IMR-90 (cell line): Measurements from ENCODE around the gene NUP210.

Experiments used
- CTCF ChIP-seq: conservative IDR thresholded peaks from 2 replicates; pipeline ENCODE4 v1.5.1; 2012; ENCODE audit warnings: mild to moderate bottlenecking, low read depth, low read length, improper control_type of control experiment
- MXI1 ChIP-seq: IDR thresholded peaks from 2 replicates; pipeline ENCODE4 v1.6.1; 2012; ENCODE audit warnings: low read depth, mild to moderate bottlenecking, low read length, moderate library complexity, borderline replicate concordance
- POLR2A ChIP-seq: IDR thresholded peaks from 2 replicates; pipeline ENCODE4 v1.6.1; 2012; ENCODE audit warnings: mild to moderate bottlenecking, low read depth, low read length
- TF ChIP-seq, protein P1 (sequence below): fragments of 150-350 bp; IDR thresholded peaks from 2 replicates; pipeline ENCODE4 v1.6.1; 2017; ENCODE audit warnings: mild to moderate bottlenecking, antibody characterized with exemption, low read length, low read depth

- no peak for TF ChIP-seq MXI1
- no peak for TF ChIP-seq CTCF
- TF ChIP-seq POLR2A: no peak
- TF ChIP-seq, protein P1, sequence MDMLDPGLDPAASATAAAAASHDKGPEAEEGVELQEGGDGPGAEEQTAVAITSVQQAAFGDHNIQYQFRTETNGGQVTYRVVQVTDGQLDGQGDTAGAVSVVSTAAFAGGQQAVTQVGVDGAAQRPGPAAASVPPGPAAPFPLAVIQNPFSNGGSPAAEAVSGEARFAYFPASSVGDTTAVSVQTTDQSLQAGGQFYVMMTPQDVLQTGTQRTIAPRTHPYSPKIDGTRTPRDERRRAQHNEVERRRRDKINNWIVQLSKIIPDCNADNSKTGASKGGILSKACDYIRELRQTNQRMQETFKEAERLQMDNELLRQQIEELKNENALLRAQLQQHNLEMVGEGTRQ: no peak
Observed at GRCh38 chr3:13388816-13389215, 31.3 kb downstream of the NUP210 start.
